ENCODE measurements around the gene SEMA3G.

The SEMA3G gene

DNA sequence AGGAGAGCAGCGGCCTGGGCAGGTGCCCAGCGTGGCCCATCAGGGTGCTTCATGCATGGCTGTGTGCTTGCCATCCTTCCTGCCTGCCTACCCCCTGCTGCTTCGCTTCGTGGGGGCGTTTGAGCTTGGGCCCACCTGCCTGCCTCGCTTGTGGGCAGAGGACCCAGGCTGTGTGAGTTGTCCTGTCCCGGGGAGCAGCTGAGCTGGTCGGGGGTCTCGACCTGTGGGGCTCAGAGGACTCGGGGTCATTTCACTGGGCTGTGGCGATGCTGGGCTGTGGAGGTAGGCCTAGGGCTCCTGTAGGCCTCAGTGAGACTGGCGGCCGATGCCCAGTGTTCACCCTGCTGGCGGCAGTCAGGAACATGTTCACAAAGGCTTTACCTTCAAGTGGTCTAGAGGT, 38.2 kb upstream of the SEMA3G start:
- Histone ChIP-seq H3K4me1 (ENCODE audit: control insufficient read depth, low read length) (no peaks in the 10 kb centered on the region), H3K36me3 (ENCODE audit: control insufficient read depth, low read length) (peaks cover 64% of the 10 kb centered on the region), H3K27me3 (ENCODE audit: control insufficient read depth, low read length) (no peaks in the 10 kb centered on the region), H3K4me3 (ENCODE audit: low read length) (no peak overlapping the region), H3K79me2 (ENCODE audit: control insufficient read depth, low read length) (no peaks in the 10 kb centered on the region), H3K9me2 (replicated peaks; ENCODE audit: control insufficient read depth, low read length) (no peaks in the 10 kb centered on the region), H3K27ac (ENCODE audit: low read depth, low read length) (no peak overlapping the region), H3K4me2 (ENCODE audit: low read length) (no peak overlapping the region), H4K20me1 (ENCODE audit: control insufficient read depth, insufficient read depth, low read depth, low read length) (no peaks in the 10 kb centered on the region), H3F3A (ENCODE audit: control insufficient read depth, insufficient read depth) (no peaks in the 10 kb centered on the region), H3K9me3 (ENCODE audit: control insufficient read depth, insufficient read depth, low read length) (no peaks in the 10 kb centered on the region)
- no peak for TF ChIP-seq EZH2phosphoT487 (IDR thresholded peaks at IDR 0.05; ENCODE audit: borderline replicate concordance, low read length)

GRCh38 chr3:52481819-52482521, 37.1 kb upstream of the SEMA3G start:
- Histone ChIP-seq H3K4me1 (ENCODE audit: control insufficient read depth, low read length) (no peaks in the 10 kb centered on the region), H3K79me2 (ENCODE audit: control insufficient read depth, low read length) (no peaks in the 10 kb centered on the region), H3K27ac (ENCODE audit: low read depth, low read length) (no peak overlapping the region), H3F3A (ENCODE audit: control insufficient read depth, insufficient read depth) (no peaks in the 10 kb centered on the region), H3K4me3 (ENCODE audit: low read length) (no peak overlapping the region), H3K36me3 (ENCODE audit: control insufficient read depth, low read length) (peaks cover 69% of the 10 kb centered on the region), H3K9me3 (ENCODE audit: control insufficient read depth, insufficient read depth, low read length) (no peaks in the 10 kb centered on the region), H4K20me1 (ENCODE audit: control insufficient read depth, insufficient read depth, low read depth, low read length) (no peaks in the 10 kb centered on the region), H3K4me2 (ENCODE audit: low read length) (no peak overlapping the region), H3K27me3 (ENCODE audit: control insufficient read depth, low read length) (no peaks in the 10 kb centered on the region), H3K9me2 (replicated peaks; ENCODE audit: control insufficient read depth, low read length) (no peaks in the 10 kb centered on the region)
- peak; percentile 76 for TF ChIP-seq CTCF (IDR thresholded peaks at IDR 0.05; ENCODE audit: low read depth, low read length, poor library complexity, severe bottlenecking)
- no peak for TF ChIP-seq EZH2phosphoT487 (IDR thresholded peaks at IDR 0.05; ENCODE audit: borderline replicate concordance, low read length)

GRCh38 chr3:52480768-52481715, 36.1 kb upstream of the SEMA3G start:
- Histone ChIP-seq H3K4me3 (ENCODE audit: low read length) (no peak overlapping the region), H3K9me3 (ENCODE audit: control insufficient read depth, insufficient read depth, low read length) (no peaks in the 10 kb centered on the region), H3K27ac (ENCODE audit: low read depth, low read length) (no peak overlapping the region), H3K36me3 (ENCODE audit: control insufficient read depth, low read length) (peaks cover 70% of the 10 kb centered on the region), H3K4me2 (ENCODE audit: low read length) (no peak overlapping the region), H3K27me3 (ENCODE audit: control insufficient read depth, low read length) (no peaks in the 10 kb centered on the region), H3F3A (ENCODE audit: control insufficient read depth, insufficient read depth) (no peaks in the 10 kb centered on the region), H3K9me2 (replicated peaks; ENCODE audit: control insufficient read depth, low read length) (no peaks in the 10 kb centered on the region), H3K4me1 (ENCODE audit: control insufficient read depth, low read length) (no peaks in the 10 kb centered on the region), H3K79me2 (ENCODE audit: control insufficient read depth, low read length) (no peaks in the 10 kb centered on the region), H4K20me1 (ENCODE audit: control insufficient read depth, insufficient read depth, low read depth, low read length) (no peaks in the 10 kb centered on the region)
- TF ChIP-seq CTCF (IDR thresholded peaks at IDR 0.05; ENCODE audit: low read depth, low read length, poor library complexity, severe bottlenecking), result no peak
- TF ChIP-seq EZH2phosphoT487 (IDR thresholded peaks at IDR 0.05; ENCODE audit: borderline replicate concordance, low read length), result no peak
